ENCODE measurements around the gene TSPAN6. TPM values are rescaled to one million over a fixed set of nuclear protein-coding genes. Genes with fewer than 3 reads are reported as not detected.

TSPAN6 gene
- total RNA-seq, 1 donor, result 44.5 TPM

DNA sequence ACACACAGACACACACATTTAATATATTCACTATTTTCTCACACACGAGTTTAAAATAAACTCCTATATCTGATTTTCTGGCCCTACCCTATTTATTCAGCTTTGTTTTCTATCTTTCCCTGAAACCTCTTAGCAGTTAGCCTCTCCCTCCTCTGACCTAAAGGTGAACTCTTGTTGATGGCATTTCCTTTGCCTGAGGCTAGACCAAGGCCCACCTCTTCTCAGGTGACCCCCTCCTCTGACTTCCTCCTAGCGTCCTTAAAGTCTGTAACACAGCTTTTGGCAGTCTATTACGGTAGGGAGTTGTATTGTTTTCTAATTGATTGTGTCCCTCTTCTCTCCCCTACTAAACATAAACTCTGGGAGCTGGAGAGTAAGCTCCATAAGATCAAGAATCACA is 5.7 kb upstream of the TSPAN6 start:
- no peak for DNase-seq (ENCODE audit: low read depth)
- H3K4me3 ChIP-seq (ENCODE audit: low read depth, low read length), result no peak overlapping the region
- TF ChIP-seq, protein P1, sequence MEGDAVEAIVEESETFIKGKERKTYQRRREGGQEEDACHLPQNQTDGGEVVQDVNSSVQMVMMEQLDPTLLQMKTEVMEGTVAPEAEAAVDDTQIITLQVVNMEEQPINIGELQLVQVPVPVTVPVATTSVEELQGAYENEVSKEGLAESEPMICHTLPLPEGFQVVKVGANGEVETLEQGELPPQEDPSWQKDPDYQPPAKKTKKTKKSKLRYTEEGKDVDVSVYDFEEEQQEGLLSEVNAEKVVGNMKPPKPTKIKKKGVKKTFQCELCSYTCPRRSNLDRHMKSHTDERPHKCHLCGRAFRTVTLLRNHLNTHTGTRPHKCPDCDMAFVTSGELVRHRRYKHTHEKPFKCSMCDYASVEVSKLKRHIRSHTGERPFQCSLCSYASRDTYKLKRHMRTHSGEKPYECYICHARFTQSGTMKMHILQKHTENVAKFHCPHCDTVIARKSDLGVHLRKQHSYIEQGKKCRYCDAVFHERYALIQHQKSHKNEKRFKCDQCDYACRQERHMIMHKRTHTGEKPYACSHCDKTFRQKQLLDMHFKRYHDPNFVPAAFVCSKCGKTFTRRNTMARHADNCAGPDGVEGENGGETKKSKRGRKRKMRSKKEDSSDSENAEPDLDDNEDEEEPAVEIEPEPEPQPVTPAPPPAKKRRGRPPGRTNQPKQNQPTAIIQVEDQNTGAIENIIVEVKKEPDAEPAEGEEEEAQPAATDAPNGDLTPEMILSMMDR (IDR thresholded peaks at IDR 0.05; ENCODE audit: insufficient read depth, low read depth, low read length), result no peak

DNA sequence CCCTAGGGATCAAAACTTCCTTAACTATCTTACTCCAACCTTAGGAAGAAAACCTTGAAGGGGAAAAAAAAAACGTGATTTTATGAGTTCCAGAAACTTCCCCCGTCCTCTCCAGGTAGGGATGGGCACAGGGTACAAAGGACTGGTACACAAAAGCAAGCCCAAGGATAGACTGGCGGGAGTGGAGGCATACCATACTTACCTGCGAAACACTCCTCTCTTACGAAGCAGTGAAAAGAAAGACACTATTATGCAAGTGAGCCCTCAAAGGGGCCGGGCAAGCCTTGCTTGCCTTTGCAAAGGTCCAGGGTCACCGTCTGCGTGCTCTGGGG is 651 bp downstream of the TSPAN6 start:
- no peak for DNase-seq (ENCODE audit: low read depth)
- H3K4me3 ChIP-seq (ENCODE audit: low read depth, low read length), result peak overlapping the region; percentile 74
- TF ChIP-seq, protein P1 (IDR thresholded peaks at IDR 0.05; ENCODE audit: insufficient read depth, low read depth, low read length), result no peak

DNA sequence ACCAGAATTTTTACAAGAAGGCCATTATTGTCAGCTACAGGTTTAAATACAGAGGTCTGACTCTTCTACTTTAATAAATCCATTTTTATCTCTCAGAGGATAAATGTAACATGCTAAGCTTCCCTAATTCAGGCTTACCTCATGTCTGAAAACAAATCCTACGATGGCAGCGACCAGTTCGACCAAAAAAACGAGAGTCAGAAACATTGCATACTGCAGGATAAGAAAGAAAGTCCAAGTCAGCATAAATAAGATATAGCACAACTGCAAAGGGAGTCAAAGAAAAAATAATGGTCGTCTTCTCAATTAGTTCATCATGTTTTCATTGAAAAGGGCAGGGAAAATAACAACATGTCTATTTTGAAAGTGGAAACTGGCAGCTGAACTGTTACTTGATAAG is 1.6 kb downstream of the TSPAN6 start:
- TF ChIP-seq, protein P1 (IDR thresholded peaks at IDR 0.05; ENCODE audit: insufficient read depth, low read depth, low read length), result no peak
- peak overlapping the region; percentile 74 for H3K4me3 ChIP-seq (ENCODE audit: low read depth, low read length)
- no peak for DNase-seq (ENCODE audit: low read depth)

DNA sequence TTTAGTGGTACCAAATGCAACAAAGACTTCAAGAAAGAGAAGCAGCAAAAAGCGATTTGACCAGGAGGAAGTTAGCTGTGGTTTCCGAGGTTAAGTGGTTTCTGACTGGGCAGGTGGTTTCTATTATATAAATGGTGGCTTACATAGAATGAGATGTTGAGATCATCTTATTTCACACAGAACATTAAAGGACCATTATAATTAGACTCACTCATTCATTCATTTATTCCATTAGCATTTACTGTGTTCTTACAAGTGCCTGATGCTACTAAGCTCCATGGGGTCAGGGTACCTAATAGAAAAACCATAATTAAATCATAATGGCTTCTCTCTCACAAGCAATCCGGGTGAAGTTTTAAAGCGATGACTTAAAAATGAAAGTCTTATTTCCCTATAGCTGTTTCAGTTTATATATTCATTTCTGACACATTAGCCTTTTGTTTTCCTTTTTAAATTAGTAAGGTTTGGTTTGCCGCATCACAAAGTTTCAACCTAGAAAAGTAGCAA is 10.6 kb downstream of the TSPAN6 start:
- TF ChIP-seq, protein P1 (IDR thresholded peaks at IDR 0.05; ENCODE audit: insufficient read depth, low read depth, low read length), result no peak
- no peak overlapping the region for H3K4me3 ChIP-seq (ENCODE audit: low read depth, low read length)
- no peak for DNase-seq (ENCODE audit: low read depth)

DNA sequence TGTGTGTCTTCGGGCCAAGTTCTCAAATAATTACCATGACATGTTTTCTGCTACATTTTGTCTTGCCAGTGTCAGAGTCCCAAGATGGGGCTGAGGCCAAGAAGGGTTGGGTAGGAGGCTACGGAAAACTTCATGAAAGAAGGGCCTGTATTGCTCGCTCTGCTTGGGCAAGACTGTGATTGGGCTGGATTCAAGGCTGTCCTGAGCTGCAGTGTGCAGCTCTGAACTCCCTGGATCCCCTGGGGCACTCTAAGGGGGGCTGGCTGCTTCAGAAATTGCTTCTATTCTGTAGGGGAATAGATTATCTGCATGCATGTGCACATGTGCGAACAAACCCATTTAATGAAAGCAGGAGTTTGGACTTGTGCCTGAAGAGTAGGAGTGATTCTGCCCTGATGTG is 13.6 kb downstream of the TSPAN6 start:
- DNase-seq (ENCODE audit: low read depth), result no peak
- TF ChIP-seq, protein P1 (IDR thresholded peaks at IDR 0.05; ENCODE audit: insufficient read depth, low read depth, low read length), result no peak
- no peak overlapping the region for H3K4me3 ChIP-seq (ENCODE audit: low read depth, low read length)

DNA sequence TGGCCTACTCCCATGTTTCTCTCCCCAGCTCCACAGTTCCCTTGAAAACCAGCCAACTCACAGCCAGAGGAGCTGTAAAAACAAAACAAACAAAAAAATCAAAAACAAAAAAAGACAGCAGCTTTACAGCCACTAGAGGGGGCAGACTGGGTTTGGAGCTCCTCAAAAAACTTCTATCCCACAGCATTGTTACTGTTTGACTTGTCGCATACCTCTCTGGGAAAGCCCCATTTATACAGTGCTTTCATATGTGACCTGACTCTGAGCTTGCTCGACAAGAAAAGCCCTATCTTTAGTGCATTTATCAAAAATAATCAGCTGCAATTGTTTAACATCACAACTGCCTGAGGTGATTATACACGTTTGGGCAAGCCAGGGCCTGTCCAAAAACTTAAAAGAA is 21.6 kb downstream of the TSPAN6 start:
- TF ChIP-seq, protein P1 (IDR thresholded peaks at IDR 0.05; ENCODE audit: insufficient read depth, low read depth, low read length), result peak; percentile 71

DNA sequence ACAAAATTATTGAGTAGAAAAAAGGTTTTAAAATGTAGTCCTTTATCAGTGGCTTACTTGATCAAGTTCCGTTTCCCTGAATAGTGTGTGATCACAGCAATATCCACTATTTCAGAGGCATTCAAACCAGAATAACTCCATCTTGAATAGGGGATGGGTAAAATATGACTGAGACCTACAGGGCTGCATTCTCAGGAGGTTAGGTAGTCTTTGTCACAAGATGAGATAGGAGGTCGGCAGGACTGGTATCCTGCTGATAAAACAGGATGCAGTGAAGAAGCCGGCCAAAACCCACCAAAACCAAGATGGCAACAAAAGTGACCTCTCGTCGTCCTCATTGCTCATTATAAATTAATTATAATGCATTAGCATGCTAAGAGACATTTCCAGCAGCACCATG is 24.7 kb downstream of the TSPAN6 start:
- no peak for DNase-seq (ENCODE audit: low read depth)
- TF ChIP-seq, protein P1 (IDR thresholded peaks at IDR 0.05; ENCODE audit: insufficient read depth, low read depth, low read length), result no peak
- H3K4me3 ChIP-seq (ENCODE audit: low read depth, low read length), result no peak overlapping the region

More for the DNA sequence above, 21.6 kb downstream of the TSPAN6 start:
- H3K4me3 ChIP-seq (ENCODE audit: low read depth, low read length), result no peak overlapping the region
- peak; percentile 75 for DNase-seq (ENCODE audit: low read depth)

All from fibroblast of villous mesenchyme (primary cell).